GM23338 (cell line): ENCODE measurements around the gene COA1.

Experiments
- CREB1 ChIP-seq: fragments of 250-450 bp; sonication (Bioruptor Pico); IDR thresholded peaks from 2 replicates; pipeline ENCODE4 v1.5.0; 2020; ENCODE audit warnings: low read depth, mild to moderate bottlenecking, moderate library complexity
- CTCF ChIP-seq, 2 experiments: fragments of 200-600 bp in 1 of 2; sonication (generic) in 1 of 2; conservative IDR thresholded peaks; 2 replicates each; pipeline versions ENCODE4 v1.5.1 to v1.6.1; 2016 to 2017; ENCODE audit warnings: antibody characterized with exemption in 2 of 2, low read depth in 2 of 2, mild to moderate bottlenecking in 2 of 2, moderate library complexity in 1 of 2
- EZH2 ChIP-seq: fragments of 200-600 bp; sonication (generic); IDR thresholded peaks from one replicate; pipeline ENCODE4 v1.8.0; 2017; ENCODE audit warnings: antibody characterized with exemption, mild to moderate bottlenecking, low read depth; ENCODE audit not compliant: unreplicated experiment
- EZH2phosphoT487 ChIP-seq: fragments of 200-600 bp; sonication (generic); IDR thresholded peaks from one replicate; pipeline ENCODE4 v1.8.1; 2018; ENCODE audit warnings: antibody characterized with exemption; ENCODE audit not compliant: unreplicated experiment
- JUNB ChIP-seq: IDR thresholded peaks from one replicate; pipeline ENCODE4 v1.6.1; 2016; ENCODE audit warnings: antibody characterized with exemption; ENCODE audit not compliant: unreplicated experiment
- POLR2AphosphoS5 ChIP-seq: IDR thresholded peaks from 2 replicates; pipeline ENCODE4 v1.6.1; 2016; ENCODE audit warnings: antibody characterized with exemption, low read depth

GRCh38 chr7:43727003-43727402, 2.3 kb downstream of the COA1 start:
- TF ChIP-seq CTCF (conservative IDR thresholded peaks at IDR 0.05; ENCODE audit: low read depth in 2 of 2), result no peak
- no peak for TF ChIP-seq EZH2
- TF ChIP-seq POLR2AphosphoS5, result no peak
- no peak for TF ChIP-seq JUNB
- no peak for TF ChIP-seq EZH2phosphoT487
- no peak for TF ChIP-seq CREB1
